C4-2B (cell line): Measurements from ENCODE around the gene TBC1D2.
A peak's percentile ranks its signal among the peaks of the same experiment; 100 is the strongest.

Experiments
- H3K27ac ChIP-seq: fragments of 450-650 bp; 2 replicates; pipeline ENCODE4 v1.5.1; 2017
- ZFX ChIP-seq: fragments of 450-650 bp; IDR thresholded peaks from 2 replicates; pipeline ENCODE4 v1.6.1; 2017
- TF ChIP-seq, protein P1 (sequence below): fragments of 450-650 bp; conservative IDR thresholded peaks from 2 replicates; pipeline ENCODE4 v1.5.1; 2017; ENCODE audit warnings: mild to moderate bottlenecking

Gene TBC1D2

DNA sequence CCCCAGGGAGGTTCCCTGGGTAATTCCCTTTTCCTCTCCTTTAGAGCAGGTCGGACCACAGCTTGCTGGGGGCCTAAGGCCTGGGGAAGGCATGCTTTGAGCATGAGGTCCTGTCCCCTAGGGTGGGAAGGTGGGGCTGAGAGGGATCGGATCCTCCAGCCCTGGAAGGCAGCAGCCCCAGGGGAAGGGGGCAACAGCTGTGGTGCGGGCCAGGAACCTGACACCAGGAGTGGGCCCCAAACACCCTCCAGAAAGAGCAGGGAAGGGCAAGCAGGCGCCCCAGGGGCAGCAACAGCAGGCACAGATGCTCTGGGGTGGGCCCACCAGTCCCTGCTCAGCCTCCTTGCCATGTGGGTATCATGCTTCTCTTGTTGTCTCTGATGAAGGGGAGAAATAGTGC, 59.8 kb downstream of the TBC1D2 start:
- H3K27ac ChIP-seq, result no peak overlapping the region
- no peak for TF ChIP-seq ZFX
- TF ChIP-seq, protein P1, sequence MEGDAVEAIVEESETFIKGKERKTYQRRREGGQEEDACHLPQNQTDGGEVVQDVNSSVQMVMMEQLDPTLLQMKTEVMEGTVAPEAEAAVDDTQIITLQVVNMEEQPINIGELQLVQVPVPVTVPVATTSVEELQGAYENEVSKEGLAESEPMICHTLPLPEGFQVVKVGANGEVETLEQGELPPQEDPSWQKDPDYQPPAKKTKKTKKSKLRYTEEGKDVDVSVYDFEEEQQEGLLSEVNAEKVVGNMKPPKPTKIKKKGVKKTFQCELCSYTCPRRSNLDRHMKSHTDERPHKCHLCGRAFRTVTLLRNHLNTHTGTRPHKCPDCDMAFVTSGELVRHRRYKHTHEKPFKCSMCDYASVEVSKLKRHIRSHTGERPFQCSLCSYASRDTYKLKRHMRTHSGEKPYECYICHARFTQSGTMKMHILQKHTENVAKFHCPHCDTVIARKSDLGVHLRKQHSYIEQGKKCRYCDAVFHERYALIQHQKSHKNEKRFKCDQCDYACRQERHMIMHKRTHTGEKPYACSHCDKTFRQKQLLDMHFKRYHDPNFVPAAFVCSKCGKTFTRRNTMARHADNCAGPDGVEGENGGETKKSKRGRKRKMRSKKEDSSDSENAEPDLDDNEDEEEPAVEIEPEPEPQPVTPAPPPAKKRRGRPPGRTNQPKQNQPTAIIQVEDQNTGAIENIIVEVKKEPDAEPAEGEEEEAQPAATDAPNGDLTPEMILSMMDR, result no peak

DNA sequence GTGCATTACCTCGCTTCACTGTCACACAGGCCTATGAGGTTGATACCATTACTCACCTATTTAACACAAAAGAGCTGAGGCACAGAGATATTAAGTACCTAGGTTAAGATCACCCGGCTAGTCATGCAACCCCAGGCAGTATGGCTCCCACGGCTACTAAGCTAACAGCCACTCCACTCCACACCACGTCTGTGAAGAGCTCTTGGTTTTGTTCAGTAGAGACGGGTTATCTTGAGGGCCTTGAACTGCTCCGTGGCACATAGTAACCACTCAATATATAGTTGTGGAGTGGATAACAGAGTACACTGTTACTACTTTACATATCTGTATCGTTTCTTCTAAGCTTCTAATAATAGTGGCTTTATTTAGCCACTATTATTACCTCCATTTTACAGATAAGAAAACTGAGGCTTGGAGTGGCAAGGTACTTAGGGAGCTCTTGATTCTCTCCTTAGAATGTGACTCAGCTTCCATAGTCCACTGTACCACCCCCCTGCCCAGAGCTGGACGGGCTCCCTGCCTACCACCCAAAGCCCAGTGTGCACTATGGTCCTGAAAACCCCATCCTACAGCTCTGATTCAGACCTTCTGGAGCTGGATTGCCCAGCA, 62.0 kb downstream of the TBC1D2 start:
- no peak for TF ChIP-seq ZFX
- TF ChIP-seq, protein P1, result no peak
- peak overlapping the region; percentile 77 for H3K27ac ChIP-seq

DNA sequence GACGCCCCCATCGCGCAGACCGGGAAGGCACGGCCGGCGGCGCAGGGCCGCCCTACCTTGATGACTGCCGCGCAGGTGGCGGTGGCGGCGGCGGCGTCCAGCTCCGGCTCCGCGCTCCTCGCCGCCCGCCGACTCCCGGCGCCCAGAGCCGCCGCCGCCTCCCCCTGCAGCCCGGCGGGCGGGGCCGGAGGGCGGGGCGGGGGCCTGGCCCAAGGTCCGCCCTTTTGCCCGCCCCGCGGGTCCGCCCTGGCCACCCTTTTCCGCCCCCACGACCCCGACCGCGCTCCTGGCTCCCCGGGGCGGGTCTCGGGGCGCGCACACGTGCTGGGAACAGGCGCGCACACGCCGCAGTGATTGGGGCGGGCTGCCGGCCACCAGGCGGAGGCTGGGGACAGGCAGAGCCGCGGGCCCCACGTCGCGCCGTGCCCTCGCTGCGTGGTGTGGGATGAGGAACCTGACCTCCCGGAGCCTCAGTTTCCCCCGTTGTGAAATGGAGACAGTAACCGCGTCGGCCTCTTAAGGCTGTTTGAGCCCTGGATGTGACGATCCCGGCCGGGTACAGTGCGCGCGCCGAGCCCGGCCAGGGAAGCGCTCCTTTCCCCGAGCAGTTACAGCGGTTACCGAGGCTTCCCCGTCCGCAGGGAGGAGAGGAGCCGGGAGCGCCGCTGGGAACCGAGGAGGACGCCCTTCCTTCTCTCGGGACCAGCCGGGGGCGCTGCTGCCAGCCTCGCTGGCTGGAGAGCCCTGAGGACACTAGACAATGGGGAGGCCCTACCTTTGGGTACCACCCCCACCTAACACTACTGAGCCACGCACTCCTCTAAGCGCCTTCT, 62.7 kb downstream of the TBC1D2 start, which contains the start of gene CORO2A:
Gene CORO2A (minus strand): TSS at position 135 of the 833 bp plus-strand sequence. CDS start 34,977 bp downstream, outside the sequence.
- TF ChIP-seq ZFX, result peak; percentile 25; the same call in 1 of the 2 replicates
- TF ChIP-seq, protein P1, result peak; percentile 72
- H3K27ac ChIP-seq, result peak within 1 kb of the TSS; percentile 77

DNA sequence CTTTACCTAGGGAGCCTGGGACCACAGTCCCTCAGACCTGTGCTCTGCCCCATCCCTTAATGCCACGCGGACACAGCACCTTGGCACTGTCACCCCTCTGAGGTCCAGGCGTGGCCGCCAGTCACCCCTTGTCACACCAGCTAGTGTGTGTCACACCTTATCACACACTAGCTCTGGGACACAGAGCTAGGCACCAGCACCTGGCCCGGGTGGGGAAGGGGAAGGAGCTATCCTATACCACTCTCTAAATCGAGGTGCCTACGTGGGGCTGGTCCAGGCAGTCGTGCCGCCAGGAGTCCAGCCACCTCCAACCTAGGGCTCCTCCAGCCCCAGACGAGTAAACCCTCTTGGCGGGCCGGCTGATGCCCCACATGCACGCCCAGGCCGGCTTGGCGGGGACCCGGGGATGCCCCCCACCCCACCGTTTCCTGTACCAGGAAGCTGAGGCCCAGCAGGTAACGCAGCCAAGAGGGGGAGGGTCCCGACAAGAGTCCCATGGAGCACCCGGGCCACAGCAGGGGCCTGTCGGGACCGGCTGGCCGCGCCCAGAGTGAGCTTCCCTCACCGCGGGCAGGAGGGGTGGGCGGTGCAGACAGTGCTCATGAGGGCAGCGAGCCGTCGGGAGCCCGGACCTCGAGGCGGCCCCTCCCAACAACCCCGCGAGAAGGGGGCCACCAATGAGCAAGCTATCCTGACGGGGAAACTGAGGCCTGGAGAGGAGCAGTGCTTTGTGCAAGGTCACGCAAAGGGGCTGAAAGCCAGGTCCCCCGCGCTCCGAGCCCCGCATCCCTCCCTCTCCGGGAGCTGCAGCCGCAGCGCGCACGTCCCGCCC, 63.6 kb downstream of the TBC1D2 start:
- H3K27ac ChIP-seq, result peak overlapping the region; percentile 77
- TF ChIP-seq, protein P1, result no peak
- TF ChIP-seq ZFX, result no peak

DNA sequence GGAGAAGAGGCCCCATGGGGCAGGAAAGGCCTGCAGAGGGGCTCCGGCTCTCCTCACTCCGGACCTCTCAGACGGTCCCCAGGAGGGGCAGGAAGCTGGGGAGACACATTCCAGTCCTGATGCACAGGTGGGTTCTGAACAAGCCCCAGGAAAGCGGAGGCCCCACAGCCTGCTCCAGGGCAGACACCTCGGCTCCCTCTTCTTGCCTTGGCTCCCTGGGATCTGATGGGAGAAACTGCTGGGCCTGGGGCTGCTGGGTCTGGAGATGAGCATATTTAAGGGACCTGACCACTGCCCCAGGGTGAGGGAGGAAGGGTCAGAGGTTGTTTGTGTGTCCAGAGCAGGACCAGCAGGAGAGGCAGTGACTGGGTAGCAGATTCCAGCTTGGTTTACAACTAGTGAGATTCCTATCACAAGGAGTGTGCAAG, 64.3 kb downstream of the TBC1D2 start:
- peak overlapping the region; percentile 77 for H3K27ac ChIP-seq
- no peak for TF ChIP-seq ZFX
- TF ChIP-seq, protein P1, result no peak

DNA sequence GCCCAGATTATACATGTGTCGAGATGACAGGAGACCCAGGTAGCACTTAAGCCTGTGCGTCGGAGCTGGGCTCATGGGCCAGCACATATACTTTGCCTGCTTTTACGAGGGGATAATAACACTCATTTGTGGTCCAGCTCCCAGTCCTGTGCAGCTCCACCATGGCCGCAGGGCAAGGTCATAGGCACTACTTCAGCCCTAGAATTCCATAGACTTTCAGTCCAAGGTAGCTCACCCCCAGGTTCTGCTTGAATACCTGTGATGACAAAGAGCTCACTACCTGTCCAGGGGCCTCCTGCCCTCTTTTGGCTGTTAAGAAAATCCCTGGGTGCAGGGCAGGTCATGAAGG, 64.7 kb downstream of the TBC1D2 start:
- peak overlapping the region; percentile 10 for H3K27ac ChIP-seq
- TF ChIP-seq ZFX, result no peak
- TF ChIP-seq, protein P1, result no peak
